ENCODE results near the gene HGFAC. TPM values are rescaled to one million over a fixed set of nuclear protein-coding genes. Genes with fewer than 3 reads are reported as not detected.
A peak's percentile ranks its signal among the peaks of the same experiment; 100 is the strongest.

HGFAC gene
- total RNA-seq, 1 experiment from 2014 or later: 0.28 TPM

DNA sequence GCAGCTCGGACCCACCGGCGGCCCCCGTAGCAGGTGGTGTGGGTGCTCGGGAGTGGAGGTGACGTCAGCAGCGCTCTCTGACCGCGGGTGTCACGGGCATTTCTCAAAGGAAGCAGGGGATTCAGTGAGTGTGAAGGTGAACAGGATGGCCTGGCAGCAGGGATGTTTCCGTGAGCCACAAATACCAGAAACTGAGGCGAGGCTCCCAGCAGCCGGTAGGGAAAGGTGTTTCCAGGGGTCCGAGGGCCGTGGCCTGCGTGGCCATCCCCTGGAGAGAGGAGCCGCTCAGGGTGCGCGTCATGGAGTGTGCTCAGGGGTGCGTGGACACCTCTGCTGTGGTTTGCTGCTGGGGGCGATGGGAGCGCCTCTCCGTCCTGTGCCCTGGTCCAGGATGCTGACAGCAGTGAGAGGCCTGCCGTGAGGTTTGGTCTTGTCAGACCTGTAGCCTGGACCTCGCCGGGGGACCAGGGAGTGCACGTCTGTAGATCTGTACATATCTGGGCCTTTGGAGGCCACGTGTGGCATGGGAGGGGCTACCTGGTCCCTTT, 10.2 kb upstream of the HGFAC start:
- no peak overlapping the region for H3K4me3 Mint-ChIP-seq (ENCODE audit: unreplicated experiment)
- BruUV-seq (replicated peaks): TSS peak; percentile 46
- no peaks in the 10 kb centered on the region for H3K27me3 Mint-ChIP-seq (ENCODE audit: insufficient read depth, unreplicated experiment)
- no peak for DNase-seq (ENCODE audit: unreplicated experiment)
- H3K4me1 Mint-ChIP-seq (ENCODE audit: insufficient read depth, unreplicated experiment): peaks cover 3% of the 10 kb centered on the region
- CTCF ChIA-PET: no interaction called here
- intact Hi-C loops (cut with micrococcal nuclease): no loop called here
- H3K27ac Mint-ChIP-seq (ENCODE audit: low read depth, unreplicated experiment): no peak overlapping the region
- H3K36me3 Mint-ChIP-seq (ENCODE audit: insufficient read depth, unreplicated experiment): peaks cover 10% of the 10 kb centered on the region
- POLR2A ChIA-PET: no interaction called here
- no peaks in the 10 kb centered on the region for H3K9me3 Mint-ChIP-seq (ENCODE audit: unreplicated experiment)
- TF ChIP-seq, protein P1, sequence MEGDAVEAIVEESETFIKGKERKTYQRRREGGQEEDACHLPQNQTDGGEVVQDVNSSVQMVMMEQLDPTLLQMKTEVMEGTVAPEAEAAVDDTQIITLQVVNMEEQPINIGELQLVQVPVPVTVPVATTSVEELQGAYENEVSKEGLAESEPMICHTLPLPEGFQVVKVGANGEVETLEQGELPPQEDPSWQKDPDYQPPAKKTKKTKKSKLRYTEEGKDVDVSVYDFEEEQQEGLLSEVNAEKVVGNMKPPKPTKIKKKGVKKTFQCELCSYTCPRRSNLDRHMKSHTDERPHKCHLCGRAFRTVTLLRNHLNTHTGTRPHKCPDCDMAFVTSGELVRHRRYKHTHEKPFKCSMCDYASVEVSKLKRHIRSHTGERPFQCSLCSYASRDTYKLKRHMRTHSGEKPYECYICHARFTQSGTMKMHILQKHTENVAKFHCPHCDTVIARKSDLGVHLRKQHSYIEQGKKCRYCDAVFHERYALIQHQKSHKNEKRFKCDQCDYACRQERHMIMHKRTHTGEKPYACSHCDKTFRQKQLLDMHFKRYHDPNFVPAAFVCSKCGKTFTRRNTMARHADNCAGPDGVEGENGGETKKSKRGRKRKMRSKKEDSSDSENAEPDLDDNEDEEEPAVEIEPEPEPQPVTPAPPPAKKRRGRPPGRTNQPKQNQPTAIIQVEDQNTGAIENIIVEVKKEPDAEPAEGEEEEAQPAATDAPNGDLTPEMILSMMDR (IDR thresholded peaks at IDR 0.05; ENCODE audit: unreplicated experiment): no peak

DNA sequence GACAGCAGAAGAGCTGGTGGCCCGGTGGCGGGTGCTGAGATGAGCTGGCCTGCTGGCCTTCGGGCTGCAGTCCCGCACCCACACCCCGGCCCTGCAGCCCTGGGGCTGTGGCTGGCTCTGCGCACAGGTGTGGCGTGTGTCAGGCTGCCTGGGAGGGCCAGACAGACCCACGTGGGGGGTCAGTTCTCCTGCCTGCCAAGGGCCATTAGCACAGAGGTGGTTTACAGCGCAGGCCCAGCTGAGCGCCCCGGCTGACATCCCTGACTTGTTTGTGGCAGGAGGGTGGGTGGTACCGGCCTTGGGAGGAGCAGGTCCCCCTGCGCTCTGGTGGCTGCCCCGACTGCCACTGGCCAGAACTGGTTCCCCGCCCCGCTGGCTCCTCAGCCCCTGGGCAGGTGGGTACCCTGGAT, 9.4 kb upstream of the HGFAC start:
- Mint-ChIP-seq H3K4me1 (ENCODE audit: insufficient read depth, unreplicated experiment) (peaks cover 6% of the 10 kb centered on the region), H3K27me3 (ENCODE audit: insufficient read depth, unreplicated experiment) (no peaks in the 10 kb centered on the region), H3K9me3 (ENCODE audit: unreplicated experiment) (no peaks in the 10 kb centered on the region), H3K36me3 (ENCODE audit: insufficient read depth, unreplicated experiment) (peaks cover 8% of the 10 kb centered on the region), H3K27ac (ENCODE audit: low read depth, unreplicated experiment) (no peak overlapping the region), H3K4me3 (ENCODE audit: unreplicated experiment) (no peak overlapping the region)
- intact Hi-C loops (cut with micrococcal nuclease): no loop called here
- DNase-seq (ENCODE audit: unreplicated experiment): no peak
- CTCF ChIA-PET: no interaction called here
- BruUV-seq (replicated peaks): no TSS peak
- POLR2A ChIA-PET: no interaction called here
- TF ChIP-seq, protein P1 (IDR thresholded peaks at IDR 0.05; ENCODE audit: unreplicated experiment): no peak

DNA sequence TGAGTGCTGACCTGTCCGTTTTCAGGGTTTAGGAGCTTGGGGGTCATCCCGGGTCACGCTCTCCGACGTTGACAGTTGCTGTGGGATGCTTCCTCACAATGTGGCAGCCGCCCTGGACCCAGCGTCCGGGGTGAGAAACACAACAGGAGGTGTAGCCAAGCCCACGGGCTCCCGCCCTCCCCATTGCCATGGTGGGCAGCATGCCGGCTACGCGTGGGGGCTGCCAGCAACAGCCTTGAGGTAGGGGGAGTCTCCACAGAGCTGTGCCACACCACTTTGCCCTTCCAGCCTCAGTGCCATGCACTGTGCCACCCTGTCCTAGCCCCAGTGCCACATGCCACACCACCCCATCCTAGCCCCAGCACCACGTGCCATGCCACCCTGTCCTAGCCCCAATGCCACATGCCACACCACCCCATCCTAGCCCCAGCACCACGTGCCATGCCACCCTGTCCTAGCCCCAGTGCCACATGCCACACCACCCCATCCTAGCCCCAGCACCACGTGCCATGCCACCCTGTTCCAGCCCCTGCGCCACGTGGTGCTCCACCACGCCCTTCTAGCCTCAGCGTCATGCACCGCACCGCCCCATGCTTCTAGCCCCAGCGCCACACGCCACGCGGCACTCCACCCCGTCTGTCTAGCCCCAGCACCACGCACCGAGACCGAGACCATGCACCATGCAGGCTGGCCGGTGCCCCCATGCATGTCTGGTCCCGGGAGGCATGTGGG, 8.5 kb upstream of the HGFAC start:
- TF ChIP-seq, protein P1 (IDR thresholded peaks at IDR 0.05; ENCODE audit: unreplicated experiment): no peak
- no peaks in the 10 kb centered on the region for H3K27me3 Mint-ChIP-seq (ENCODE audit: insufficient read depth, unreplicated experiment)
- intact Hi-C loops (cut with micrococcal nuclease): no loop called here
- CTCF ChIA-PET: interaction anchor here (1.0 kb wide), 1 partner anchor 87 kb away, joined by 5 read pairs; no protein-coding TSS in a partner anchor
- H3K27ac Mint-ChIP-seq (ENCODE audit: low read depth, unreplicated experiment): peak overlapping the region; percentile 30
- BruUV-seq (replicated peaks): no TSS peak
- POLR2A ChIA-PET: no interaction called here
- DNase-seq (ENCODE audit: unreplicated experiment): no peak
- peaks cover 8% of the 10 kb centered on the region for H3K36me3 Mint-ChIP-seq (ENCODE audit: insufficient read depth, unreplicated experiment)
- H3K4me1 Mint-ChIP-seq (ENCODE audit: insufficient read depth, unreplicated experiment): peaks cover 10% of the 10 kb centered on the region
- H3K9me3 Mint-ChIP-seq (ENCODE audit: unreplicated experiment): no peaks in the 10 kb centered on the region
- H3K4me3 Mint-ChIP-seq (ENCODE audit: unreplicated experiment): no peak overlapping the region

DNA sequence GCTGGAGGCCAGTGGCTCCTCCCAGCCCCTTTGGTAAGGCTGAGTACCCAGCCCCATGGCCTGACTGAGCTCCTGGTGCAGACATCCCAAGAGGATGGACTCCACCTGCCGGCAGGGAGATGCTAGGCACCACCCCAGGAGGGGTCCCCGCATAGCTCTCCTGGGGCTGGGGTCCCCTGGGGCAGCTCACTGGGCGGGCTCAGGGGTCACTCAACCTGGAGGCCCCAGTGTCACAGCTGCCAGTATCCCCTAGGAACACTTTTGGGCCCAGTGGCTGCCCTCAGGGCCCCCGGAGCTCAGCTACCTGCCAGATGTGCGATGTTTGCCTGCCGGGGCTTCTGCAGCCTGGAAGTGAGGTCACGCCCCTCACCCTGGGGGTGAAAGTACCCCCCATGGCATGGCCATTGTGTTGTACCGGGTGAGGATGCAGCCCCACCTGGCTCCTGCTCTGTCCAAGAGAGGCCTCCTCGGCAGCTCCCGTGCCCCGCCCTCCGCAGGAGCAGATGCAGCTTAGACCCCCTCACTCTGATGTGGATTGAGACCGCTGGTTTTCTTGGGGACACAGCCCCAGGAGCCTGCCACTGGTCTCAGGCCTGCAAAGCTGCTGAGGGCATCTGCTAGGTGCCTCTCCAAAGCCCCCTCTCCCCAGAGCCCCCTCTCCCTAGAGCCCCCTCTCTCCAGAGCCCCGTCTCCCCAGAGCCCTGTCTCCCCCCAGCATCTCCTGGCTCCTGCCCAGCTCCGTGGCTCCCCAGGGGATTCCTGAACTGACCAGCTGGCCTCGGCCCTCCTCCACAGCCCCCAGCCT, 6.7 kb upstream of the HGFAC start:
- intact Hi-C loops (cut with micrococcal nuclease): no loop called here
- H3K27me3 Mint-ChIP-seq (ENCODE audit: insufficient read depth, unreplicated experiment): no peaks in the 10 kb centered on the region
- peaks cover 8% of the 10 kb centered on the region for H3K36me3 Mint-ChIP-seq (ENCODE audit: insufficient read depth, unreplicated experiment)
- CTCF ChIA-PET: interaction anchor here (1.4 to 2.6 kb wide), 2 partner anchors 46 to 89 kb away, joined by 5 to 6 read pairs; no protein-coding TSS in a partner anchor
- no peak overlapping the region for H3K27ac Mint-ChIP-seq (ENCODE audit: low read depth, unreplicated experiment)
- no TSS peak for BruUV-seq (replicated peaks)
- POLR2A ChIA-PET: interaction anchor here (0.9 to 4.3 kb wide), 3 partner anchors 43 to 50 kb away, joined by 3 to 24 read pairs (median 4); no protein-coding TSS in a partner anchor
- peaks cover 14% of the 10 kb centered on the region for H3K4me1 Mint-ChIP-seq (ENCODE audit: insufficient read depth, unreplicated experiment)
- H3K4me3 Mint-ChIP-seq (ENCODE audit: unreplicated experiment): no peak overlapping the region
- no peak for DNase-seq (ENCODE audit: unreplicated experiment)
- TF ChIP-seq, protein P1 (IDR thresholded peaks at IDR 0.05; ENCODE audit: unreplicated experiment): no peak
- H3K9me3 Mint-ChIP-seq (ENCODE audit: unreplicated experiment): no peaks in the 10 kb centered on the region

Measured in MCF 10A (cell line).